Left lung (tissue), 10 donors: ENCODE measurements around the gene ESYT2. TPM values are rescaled to one million over a fixed set of nuclear protein-coding genes. Genes with fewer than 3 reads are reported as not detected.

ENCODE experiments used
- ATAC-seq: fragments of 200-7000 bp; cut with Tn5 transposase; one replicate; pipeline ENCODE4 v1.9.1; 2020; ENCODE audit warnings: moderate library complexity
- DNase-seq, 4 donors: peaks; one replicate each; pipeline ENCODE4 v3.0.0-alpha.2; 2013 to 2020
- H3K27ac ChIP-seq, 2 donors: fragments of 200-600 bp; sonication (generic) in 1 of 2; one replicate each; pipeline versions ENCODE4 v1.5.0 to v1.8.0; 2020 to 2021
- H3K27me3 ChIP-seq, 2 donors: fragments of 200-600 bp; sonication (generic) in 1 of 2; one replicate each; pipeline versions ENCODE4 v1.5.0 to v1.8.0; 2020 to 2021
- H3K36me3 ChIP-seq, 2 donors: fragments of 200-600 bp; sonication (generic) in 1 of 2; one replicate each; pipeline versions ENCODE4 v1.5.0 to v1.8.0; 2020 to 2021
- H3K4me1 ChIP-seq, 2 donors: fragments of 200-600 bp; one replicate each; pipeline ENCODE4 v1.8.0; 2021
- H3K4me3 ChIP-seq, 2 donors: fragments of 200-600 bp; sonication (generic) in 1 of 2; one replicate each; pipeline versions ENCODE4 v1.5.0 to v1.8.0; 2020 to 2021; ENCODE audit warnings: mild to moderate bottlenecking in 1 of 2
- H3K9me3 ChIP-seq, 2 donors: fragments of 200-600 bp; sonication (generic) in 1 of 2; one replicate each; pipeline versions ENCODE4 v1.5.0 to v1.8.0; 2020 to 2021
- CTCF ChIP-seq, 2 donors: fragments of 200-600 bp; sonication (generic) in 1 of 2; IDR thresholded peaks; one replicate each; pipeline versions ENCODE4 v1.5.0 to v1.8.0; 2021; ENCODE audit warnings: antibody characterized with exemption in 2 of 2
- intact Hi-C, 2 donors: fragments of 100-400 bp; cut with DNase I; formaldehyde crosslinking; loops; one replicate each; pipeline versions ENCODE4 v1.11.2 to v1.14.2; 2022
- polyA plus RNA-seq, 6 donors: library from polyadenylated mRNA; unstranded; fragments of 120-200 nt; gene quantifications; one replicate each; pipeline ENCODE4 v1.2.1, GENCODE V29; 2013; ENCODE audit not compliant: insufficient read length in 6 of 6
- total RNA-seq, 2 donors: library from RNA; stranded (reverse); fragmentation: NEBNext Ultra II Directional; extraction: Animal tissue kit (Norgen Biotek cat#: 25700); gene quantifications; one replicate each; pipeline ENCODE4 v1.2.1, GENCODE V29; 2021
- donor health status: DM: no; HTN: yes; CAD: no.
- donor health status: DM: no; HTN: no; CAD: no.

Gene ESYT2
- total and polyA plus RNA-seq, 8 donors = 38.3 to 75.7 (median 43.3) TPM

DNA sequence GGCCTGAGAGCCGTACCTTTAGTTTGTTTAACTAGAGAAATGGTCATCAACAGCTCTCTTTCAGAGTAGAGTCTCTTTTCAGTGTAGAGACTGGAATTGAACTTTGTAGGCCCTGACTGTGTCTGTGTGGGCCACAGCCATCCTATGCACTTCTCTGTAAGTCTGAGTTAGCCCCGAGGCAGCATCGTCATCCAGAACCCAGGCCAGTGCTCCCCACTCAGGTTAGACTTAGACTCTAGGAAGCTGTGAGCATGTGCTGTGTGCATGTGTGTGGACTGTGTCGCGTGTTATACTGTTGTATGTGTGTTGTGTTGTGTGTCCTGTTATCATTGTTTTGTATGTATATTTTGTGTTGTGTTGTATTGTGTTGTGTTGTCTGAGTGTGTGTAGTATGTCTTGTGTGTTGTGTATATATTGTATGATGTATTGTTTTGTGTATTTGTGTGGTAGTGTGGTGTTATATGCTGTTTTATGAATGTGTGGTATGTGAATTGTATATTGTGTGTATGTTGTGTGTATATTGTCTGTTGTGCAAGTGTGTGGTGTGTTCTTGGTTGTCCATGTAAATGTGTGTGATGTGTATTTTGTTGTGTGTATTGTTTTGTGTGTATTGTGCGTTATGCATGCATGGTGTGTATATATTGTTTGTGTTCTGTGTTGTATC lies 106.6 kb downstream of the ESYT2 start:
- H3K27ac ChIP-seq = no peak overlapping the region
- H3K9me3 ChIP-seq = no peaks in the 10 kb centered on the region
- no peak overlapping the region for H3K4me3 ChIP-seq
- intact Hi-C loops = no loop called here
- no peak for TF ChIP-seq CTCF (IDR thresholded peaks at IDR 0.05)
- H3K27me3 ChIP-seq = no peaks in the 10 kb centered on the region
- ATAC-seq (no peak), DNase-seq (no peak)
- H3K36me3 ChIP-seq = no peaks in the 10 kb centered on the region
- no peaks in the 10 kb centered on the region for H3K4me1 ChIP-seq

- Histone ChIP-seq H3K4me3 (no peak overlapping the region), H3K36me3 (no peaks in the 10 kb centered on the region), H3K27me3 (no peaks in the 10 kb centered on the region), H3K9me3 (no peaks in the 10 kb centered on the region), H3K27ac (no peak overlapping the region), H3K4me1 (no peaks in the 10 kb centered on the region)
- ATAC-seq (no peak), DNase-seq (no peak)
- TF ChIP-seq CTCF (IDR thresholded peaks at IDR 0.05) = no peak
- intact Hi-C loops = no loop called here
Observed at GRCh38 chr7:158720112-158720511, 109.2 kb downstream of the ESYT2 start.

DNA sequence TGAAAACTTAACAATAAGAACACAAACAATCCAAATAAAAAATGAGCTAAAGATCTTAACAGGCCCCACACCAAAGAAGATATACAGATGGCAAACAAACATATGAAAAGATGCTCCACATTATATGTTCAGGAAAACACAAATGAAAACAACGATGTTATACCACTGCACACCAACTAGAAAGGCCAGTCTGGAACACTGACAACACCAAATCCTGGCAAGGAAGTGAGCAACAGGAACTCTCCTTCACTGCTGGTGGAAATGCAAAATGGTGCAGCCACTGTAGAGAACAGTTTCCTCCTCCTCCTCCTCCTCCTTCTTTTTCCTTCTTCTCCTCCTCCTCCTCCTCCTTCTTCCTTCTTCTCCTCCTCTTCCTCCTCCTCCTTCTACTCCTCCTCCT lies 112.5 kb downstream of the ESYT2 start:
- TF ChIP-seq CTCF (IDR thresholded peaks at IDR 0.05) = no peak
- Histone ChIP-seq H3K4me3 (no peak overlapping the region), H3K27ac (no peak overlapping the region), H3K4me1 (peaks cover 0 to 6% of the 10 kb centered on the region in 2 donors), H3K9me3 (no peaks in the 10 kb centered on the region), H3K36me3 (no peaks in the 10 kb centered on the region), H3K27me3 (no peaks in the 10 kb centered on the region)
- ATAC-seq (no peak), DNase-seq (no peak)
- intact Hi-C loops = no loop called here

DNA sequence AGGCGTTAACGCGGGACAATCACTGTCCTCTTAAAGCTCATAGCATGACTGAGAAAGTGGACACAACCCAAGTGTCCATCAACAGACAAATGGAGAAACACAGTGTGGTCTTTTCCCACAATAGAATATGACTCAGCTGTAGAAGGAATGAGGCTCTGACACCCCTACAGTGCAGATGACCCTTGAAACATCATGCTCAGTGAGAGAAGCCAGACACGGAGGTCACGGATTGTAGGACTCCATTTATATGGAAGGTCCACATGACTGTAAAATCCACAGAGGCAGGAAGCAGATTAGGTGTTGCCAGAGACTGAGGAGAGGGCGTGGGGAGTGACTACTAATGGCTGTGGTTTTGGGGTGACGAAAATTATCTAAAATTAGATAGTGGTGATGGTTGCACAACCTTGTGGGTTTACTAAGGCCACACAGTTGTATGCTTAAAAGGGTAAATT lies 118.6 kb downstream of the ESYT2 start:
- peaks cover 0 to 21% of the 10 kb centered on the region in 2 donors for H3K4me1 ChIP-seq
- H3K36me3 ChIP-seq = no peaks in the 10 kb centered on the region
- DNase-seq (peak in 1 of 4 donors; percentile 43), ATAC-seq (peak; percentile 75)
- no peak overlapping the region for H3K4me3 ChIP-seq
- intact Hi-C loops = no loop called here
- peaks cover 0 to 8% of the 10 kb centered on the region in 2 donors for H3K9me3 ChIP-seq
- H3K27me3 ChIP-seq = no peaks in the 10 kb centered on the region
- TF ChIP-seq CTCF (IDR thresholded peaks at IDR 0.05) = no peak
- H3K27ac ChIP-seq = no peak overlapping the region

GRCh38 chr7:158707610-158708009 lies 121.7 kb downstream of the ESYT2 start:
- intact Hi-C loops = no loop called here
- no peaks in the 10 kb centered on the region for H3K36me3 ChIP-seq
- no peaks in the 10 kb centered on the region for H3K27me3 ChIP-seq
- H3K27ac ChIP-seq = no peak overlapping the region
- no peak for TF ChIP-seq CTCF (IDR thresholded peaks at IDR 0.05)
- no peak for DNase-seq
- no peak overlapping the region for H3K4me3 ChIP-seq
- no peak for ATAC-seq
- H3K4me1 ChIP-seq = peaks cover 0 to 34% of the 10 kb centered on the region in 2 donors
- peaks cover 0 to 8% of the 10 kb centered on the region in 2 donors for H3K9me3 ChIP-seq
